ENCODE measurements around the gene LTBP1.

DNA sequence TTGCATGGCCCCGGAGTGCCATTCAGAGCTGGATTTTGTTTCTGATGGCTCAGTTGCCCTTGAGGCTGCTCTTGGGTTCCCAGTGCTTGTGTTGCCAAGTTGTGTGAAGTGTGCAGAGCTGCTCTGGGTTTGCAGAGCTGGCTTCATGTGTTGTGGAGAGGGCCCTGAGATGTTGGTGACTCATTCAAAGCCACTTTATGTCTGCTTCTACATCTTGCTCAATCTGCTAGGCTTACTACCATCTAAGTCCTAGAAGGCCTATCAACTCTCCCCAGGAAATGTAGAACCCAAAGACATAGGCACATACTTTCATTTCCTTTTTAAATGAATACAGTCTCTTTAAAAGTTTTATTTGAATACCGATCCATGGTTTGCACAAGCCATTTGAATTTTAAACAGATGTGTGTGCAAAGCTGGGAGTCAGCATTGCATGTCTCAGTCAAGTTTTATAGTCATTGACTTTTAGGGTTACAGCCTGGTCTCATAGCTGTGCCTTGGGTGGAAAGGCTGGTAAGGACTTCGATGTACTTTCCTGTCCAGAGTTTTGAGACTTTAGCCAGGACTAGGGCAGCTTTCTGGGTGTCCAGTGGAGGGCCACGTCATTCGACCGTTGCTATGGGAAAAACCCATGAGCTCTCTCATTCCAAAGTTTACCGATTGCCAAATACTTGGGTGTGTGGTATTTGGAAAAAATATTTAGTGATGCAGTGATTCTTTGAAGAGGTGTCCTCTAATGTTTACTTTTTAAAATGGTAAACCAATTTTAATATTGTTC, 105.0 kb downstream of the LTBP1 start:
- TF ChIP-seq, protein P1, sequence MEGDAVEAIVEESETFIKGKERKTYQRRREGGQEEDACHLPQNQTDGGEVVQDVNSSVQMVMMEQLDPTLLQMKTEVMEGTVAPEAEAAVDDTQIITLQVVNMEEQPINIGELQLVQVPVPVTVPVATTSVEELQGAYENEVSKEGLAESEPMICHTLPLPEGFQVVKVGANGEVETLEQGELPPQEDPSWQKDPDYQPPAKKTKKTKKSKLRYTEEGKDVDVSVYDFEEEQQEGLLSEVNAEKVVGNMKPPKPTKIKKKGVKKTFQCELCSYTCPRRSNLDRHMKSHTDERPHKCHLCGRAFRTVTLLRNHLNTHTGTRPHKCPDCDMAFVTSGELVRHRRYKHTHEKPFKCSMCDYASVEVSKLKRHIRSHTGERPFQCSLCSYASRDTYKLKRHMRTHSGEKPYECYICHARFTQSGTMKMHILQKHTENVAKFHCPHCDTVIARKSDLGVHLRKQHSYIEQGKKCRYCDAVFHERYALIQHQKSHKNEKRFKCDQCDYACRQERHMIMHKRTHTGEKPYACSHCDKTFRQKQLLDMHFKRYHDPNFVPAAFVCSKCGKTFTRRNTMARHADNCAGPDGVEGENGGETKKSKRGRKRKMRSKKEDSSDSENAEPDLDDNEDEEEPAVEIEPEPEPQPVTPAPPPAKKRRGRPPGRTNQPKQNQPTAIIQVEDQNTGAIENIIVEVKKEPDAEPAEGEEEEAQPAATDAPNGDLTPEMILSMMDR (IDR thresholded peaks at IDR 0.05; ENCODE audit: poor library complexity) = no peak
- TF ChIP-seq EZH2 (IDR thresholded peaks at IDR 0.05; ENCODE audit: borderline replicate concordance) = no peak

Measured in hepatocyte (in vitro differentiated cells).